Limb (tissue), 2 donors: ENCODE measurements around the gene CAPG.

Source experiments
- DNase-seq, 2 donors: peaks; one replicate each; pipeline ENCODE4 v3.0.0-alpha.2; 2016; ENCODE audit errors: extremely low spot score in 2 of 2

CAPG gene

DNA sequence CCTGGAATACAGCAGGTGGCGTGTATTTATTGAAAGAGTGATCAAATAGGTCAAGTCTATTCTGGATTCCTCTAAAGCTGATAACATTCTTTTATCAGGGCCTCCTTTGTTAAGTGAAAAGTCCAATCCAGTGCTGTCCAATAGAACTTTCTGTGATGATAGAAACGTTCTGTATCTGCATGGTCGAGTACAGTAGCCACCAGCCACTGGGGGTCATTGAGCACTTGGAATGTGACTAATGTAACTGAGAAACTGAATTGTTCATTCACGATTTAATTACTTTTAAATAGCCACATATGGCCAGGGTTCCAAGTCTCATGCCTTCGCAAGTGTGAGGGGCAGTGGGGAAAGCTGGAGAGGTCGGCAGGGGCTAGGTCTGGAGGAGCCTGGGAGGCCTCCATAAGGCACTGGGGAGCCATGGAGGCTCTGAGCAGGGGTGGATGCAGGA, 28.9 kb upstream of the CAPG start:
- no peak for DNase-seq

GRCh38 chr2:85438201-85439024, 28.2 kb upstream of the CAPG start:
- DNase-seq, result no peak

GRCh38 chr2:85437488-85438200, 27.5 kb upstream of the CAPG start:
- DNase-seq, result peak; percentile 77 to 89

DNA sequence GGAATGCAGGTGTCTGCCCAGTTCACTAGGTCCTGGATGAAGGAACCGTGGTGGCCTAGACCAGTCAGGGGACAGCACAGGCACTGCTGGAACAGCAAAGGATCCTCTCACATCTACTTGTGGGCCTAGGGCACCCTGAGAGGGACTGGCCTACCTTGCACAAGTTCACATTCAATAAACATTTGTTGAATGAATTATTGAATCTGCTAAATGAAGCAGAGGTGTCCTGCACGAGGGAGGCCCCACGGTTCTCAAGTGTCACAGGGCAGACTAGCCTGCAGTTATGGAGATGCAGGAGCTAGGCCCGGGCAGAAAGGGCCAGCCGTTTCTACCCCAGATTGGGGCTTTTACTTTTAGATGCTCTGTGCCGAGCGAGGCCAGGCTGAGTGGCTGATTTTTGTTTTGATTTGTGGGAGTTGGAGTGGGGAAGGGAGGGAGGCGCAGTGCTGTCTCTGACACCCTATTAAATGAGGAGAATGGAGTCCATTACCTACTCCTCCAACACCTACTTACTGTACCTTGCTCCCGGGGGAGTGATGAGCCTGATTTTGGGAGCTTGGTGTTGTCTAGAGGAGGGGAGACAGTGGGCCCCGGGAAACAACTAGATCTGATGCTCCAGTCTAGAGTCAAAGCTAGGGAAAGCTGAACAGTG, 26.8 kb upstream of the CAPG start:
- no peak for DNase-seq

- DNase-seq, result no peak
Measured at GRCh38 chr2:85435981-85436835, 26.0 kb upstream of the CAPG start.

DNA sequence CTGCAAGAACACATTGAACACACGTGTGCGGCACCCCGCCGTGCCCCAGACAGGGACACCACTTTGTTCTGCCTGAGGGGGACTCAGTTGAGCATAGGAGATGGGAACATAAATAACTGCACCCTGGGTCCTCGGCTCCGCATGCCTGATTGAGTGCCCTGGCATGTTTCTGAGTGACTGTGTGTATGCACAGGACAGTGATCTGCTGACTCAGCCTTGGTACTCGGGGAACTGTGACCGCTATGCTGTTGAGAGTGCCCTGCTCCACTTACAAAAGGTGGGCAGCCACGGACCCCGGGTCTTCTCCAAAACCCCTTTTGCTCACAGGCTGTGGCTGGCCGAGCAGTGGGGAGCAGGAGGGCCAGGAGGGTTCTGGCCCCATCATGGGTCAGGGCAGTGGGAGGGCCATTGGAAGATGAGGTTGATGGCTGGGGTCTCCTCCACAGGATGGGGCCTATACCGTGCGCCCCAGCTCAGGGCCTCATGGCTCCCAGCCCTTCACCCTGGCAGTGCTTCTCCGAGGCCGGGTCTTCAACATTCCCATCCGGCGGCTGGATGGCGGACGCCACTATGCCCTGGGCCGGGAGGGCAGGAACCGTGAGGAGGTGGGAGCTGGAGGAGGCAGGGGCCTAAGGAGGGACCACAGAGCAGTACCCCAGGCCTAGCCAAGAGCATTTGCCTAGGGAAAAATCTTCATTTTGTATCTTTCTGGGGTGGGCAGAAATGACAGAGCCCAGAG, 25.2 kb upstream of the CAPG start:
- DNase-seq, result no peak

DNA sequence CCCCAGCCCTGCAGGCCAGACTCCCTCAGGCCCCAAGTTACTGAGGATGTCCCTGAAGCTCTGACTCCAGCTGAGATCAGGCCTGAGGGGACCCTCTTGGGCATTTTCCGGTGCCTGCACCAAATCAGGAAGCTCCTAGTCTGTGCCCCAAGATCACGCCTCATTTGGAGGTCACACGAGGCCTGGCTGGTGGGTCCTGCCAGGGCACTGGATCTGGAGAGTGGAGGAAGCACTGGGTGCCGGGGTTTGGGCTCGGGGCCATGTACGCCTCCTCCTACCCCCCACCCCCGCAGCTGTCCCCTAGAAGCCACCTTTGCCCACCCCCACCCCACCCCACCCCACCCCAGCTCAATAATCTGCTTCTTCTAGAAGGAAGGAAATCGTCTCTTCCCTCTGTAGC, 24.5 kb upstream of the CAPG start:
- DNase-seq, result no peak

- peak; percentile 80 to 89 for DNase-seq
Measured at GRCh38 chr2:85433511-85434089, 23.4 kb upstream of the CAPG start.

- no peak for DNase-seq
Measured at GRCh38 chr2:85431570-85432205, 21.5 kb upstream of the CAPG start.

DNA sequence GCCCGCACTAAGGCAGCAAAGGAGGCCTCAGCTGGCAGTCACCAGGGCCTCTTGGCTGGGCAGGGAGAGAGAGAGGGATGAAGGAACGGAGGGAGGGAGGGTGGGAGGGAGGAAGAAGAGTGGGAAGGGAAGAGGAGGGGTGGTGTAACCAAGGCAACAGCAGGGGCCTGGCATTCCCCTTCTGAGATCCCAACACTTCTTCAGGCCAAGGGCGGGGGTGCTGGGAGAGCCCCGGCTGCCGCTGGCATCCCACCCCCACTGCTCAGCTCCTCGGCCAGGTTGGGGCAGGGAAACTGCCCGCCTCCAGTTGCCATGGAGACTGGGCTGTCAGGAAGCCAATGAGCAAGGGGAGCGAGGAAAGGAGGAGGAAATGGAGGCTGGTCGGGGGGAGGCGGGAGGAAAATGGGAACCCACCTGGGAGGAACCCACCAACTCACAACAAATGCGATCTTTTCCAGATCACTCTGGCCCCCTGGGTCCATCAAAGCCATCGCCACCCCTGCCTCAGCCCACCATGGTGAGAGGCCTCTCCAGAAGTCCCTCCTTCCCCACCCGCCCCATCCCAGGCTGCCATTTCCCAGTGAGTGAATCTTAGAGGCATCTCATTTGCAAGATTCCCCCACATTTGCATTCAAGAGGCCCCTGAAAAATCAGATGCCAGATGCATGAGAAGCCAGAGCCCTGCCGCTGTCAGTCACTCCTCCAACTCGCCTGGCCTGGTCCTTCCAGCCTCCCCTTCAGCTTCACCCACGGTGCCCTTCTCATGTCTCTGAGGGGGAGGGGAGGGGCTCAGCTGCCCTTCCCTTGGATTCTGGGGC, 20.8 kb upstream of the CAPG start:
- peak; percentile 79 to 93 for DNase-seq

DNA sequence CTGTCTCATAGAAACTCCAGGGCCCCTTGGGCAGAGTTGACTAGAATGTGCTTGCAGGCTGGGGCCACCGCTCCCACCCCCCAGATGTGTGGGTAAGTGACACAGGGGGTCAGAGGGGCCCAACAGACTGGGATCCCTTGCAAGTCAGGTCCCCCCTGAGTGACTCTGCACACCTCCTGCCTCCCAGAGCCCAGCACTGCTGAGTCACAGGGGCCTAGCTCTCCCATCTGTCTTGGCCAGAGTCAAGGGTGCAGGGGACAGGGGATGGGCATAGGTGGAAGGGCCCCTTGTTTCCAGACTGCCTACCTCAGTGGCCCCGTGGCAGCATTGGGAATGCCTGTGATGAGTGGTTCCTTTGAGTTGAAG, 19.7 kb upstream of the CAPG start:
- no peak for DNase-seq

- DNase-seq, result no peak
Measured at GRCh38 chr2:85429213-85429923, 19.2 kb upstream of the CAPG start.

- no peak for DNase-seq
Measured at GRCh38 chr2:85428343-85428881, 18.2 kb upstream of the CAPG start.

DNA sequence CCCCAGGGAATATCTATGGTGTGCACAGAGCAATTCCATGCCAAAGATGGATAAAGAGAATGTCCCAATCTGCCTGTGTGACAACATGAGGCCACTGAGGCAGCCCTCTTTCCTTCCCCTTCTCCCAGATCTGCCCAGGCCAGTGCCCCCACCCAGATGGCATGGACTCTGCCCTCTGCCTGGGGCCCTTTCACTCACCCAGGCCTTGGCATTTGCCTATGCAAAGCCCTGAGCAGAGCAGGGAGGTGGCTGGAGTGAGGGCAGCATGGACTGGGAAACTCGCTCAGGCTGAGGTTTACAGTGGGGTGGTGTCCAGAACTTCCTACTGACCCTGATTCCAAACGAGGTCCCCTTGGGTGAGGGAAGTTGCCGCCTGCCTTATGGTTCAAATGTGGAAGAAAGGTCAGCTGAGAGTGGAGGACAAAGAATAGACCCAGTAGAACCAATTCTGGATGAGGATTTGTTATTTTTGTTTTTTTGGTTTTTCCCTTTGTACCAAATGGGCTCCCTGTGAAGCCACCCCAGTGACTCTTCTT, 17.2 kb upstream of the CAPG start:
- no peak for DNase-seq

- DNase-seq, result no peak
Measured at GRCh38 chr2:85425588-85425987, 15.4 kb upstream of the CAPG start.

DNA sequence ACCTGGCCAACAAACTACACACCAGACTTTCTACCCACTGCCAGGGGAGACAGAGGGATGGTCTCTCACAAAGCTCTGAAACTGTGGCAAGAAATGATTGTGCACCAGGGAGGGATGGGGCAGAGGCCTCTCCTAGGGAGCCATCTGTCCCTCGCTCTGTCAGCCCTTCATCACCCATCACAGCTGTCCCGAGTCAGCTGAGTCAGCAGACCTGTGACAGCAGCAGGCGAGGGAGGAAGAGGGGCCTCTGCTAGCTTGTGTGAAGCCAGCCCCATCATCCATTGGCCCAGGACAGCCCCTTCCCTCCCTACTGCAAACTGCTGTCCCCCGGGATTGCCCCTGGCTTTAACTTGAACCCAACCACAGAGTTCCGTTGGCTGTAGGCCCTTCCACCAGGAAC, 13.4 kb upstream of the CAPG start:
- no peak for DNase-seq

DNA sequence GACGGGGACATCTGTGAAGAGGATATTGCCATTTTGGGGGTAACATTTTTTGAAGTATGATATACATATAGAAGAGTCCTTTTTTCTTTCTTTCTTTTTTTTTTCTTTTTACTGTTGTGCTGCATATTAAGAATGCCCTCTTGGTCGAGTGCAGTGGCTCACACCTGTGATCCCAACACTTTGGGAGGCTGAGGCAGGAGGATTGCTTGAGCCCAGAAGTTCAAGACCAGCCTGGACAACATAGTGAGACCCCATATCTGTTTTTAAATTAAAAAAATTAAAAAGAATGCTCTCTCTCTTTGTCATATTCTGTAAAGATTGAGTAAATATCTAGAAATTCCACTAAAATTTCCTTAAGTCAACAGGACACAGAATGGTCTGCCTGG, 11.9 kb upstream of the CAPG start:
- DNase-seq, result no peak
